Hepatocyte (in vitro differentiated cells): Measurements from ENCODE around the gene GORASP2.

ENCODE experiments used
- CTCF ChIP-seq: fragments of 200-600 bp; sonication (generic); IDR thresholded peaks from 2 replicates; pipeline ENCODE4 v1.5.1; 2016; ENCODE audit warnings: antibody characterized with exemption, mild to moderate bottlenecking; ENCODE audit not compliant: poor library complexity
- EZH2 ChIP-seq: fragments of 200-600 bp; sonication (generic); IDR thresholded peaks from 2 replicates; pipeline ENCODE4 v1.6.1; 2016; ENCODE audit warnings: antibody characterized with exemption, mild to moderate bottlenecking, borderline replicate concordance
- EZH2phosphoT487 ChIP-seq: fragments of 200-600 bp; sonication (generic); IDR thresholded peaks from one replicate; pipeline ENCODE4 v1.6.1; 2018; ENCODE audit warnings: antibody characterized with exemption, mild to moderate bottlenecking, low read depth, moderate library complexity; ENCODE audit not compliant: unreplicated experiment, severe bottlenecking

DNA sequence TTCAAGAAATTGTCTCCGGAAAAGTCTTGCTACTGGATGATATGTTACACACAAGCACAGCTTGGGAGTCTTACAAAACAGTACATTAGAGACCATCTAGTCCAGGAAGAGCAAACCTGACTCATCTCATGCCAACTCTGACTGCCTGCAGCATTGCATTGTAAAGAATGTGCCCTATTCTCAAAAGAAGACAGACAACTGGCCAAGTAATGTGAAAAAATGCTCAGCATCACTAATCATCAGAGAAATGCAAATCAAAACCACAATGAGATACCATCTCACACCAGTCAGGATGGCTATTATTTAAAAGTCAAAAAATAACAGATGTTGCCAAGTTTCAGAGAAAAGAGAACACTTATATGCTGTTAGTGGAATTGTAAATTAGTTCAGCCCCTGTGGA, 42.7 kb upstream of the GORASP2 start:
- TF ChIP-seq CTCF (no peak), EZH2 (no peak), EZH2phosphoT487 (no peak)
